Upper lobe of left lung (tissue), 6 donors: ENCODE measurements around the gene KCNG2. TPM values are rescaled to one million over a fixed set of nuclear protein-coding genes. Genes with fewer than 3 reads are reported as not detected.

Experiments
- ATAC-seq, 2 donors: fragments of 200-7000 bp; cut with Tn5 transposase; one replicate each; pipeline ENCODE4 v1.9.1; 2022; ENCODE audit warnings: mild to moderate bottlenecking in 2 of 2, moderate library complexity in 2 of 2; ENCODE audit not compliant: low FRiP score in 2 of 2
- DNase-seq, 2 donors: peaks; one replicate each; pipeline ENCODE4 v3.0.0-alpha.2; 2019 to 2020
- H3K27ac ChIP-seq, 4 donors: fragments of 200-600 bp; sonication (generic); one replicate each; pipeline ENCODE4 v1.5.1; 2016 to 2019
- H3K27me3 ChIP-seq, 4 donors: fragments of 200-600 bp; sonication (generic); one replicate each; pipeline ENCODE4 v1.5.1; 2017 to 2019
- H3K36me3 ChIP-seq, 4 donors: fragments of 200-600 bp; sonication (generic); one replicate each; pipeline ENCODE4 v1.5.1; 2016 to 2019
- H3K4me1 ChIP-seq, 4 donors: fragments of 200-600 bp; sonication (generic); one replicate each; pipeline ENCODE4 v1.5.1; 2018 to 2019
- H3K4me3 ChIP-seq, 4 donors: fragments of 200-600 bp; sonication (generic); one replicate each; pipeline ENCODE4 v1.5.1; 2017 to 2019; ENCODE audit warnings: mild to moderate bottlenecking in 2 of 4, moderate library complexity in 1 of 4
- H3K9me3 ChIP-seq, 4 donors: fragments of 200-600 bp; sonication (generic); one replicate each; pipeline ENCODE4 v1.5.1; 2018 to 2019
- EP300 ChIP-seq, 4 donors: sonication (generic); formaldehyde crosslinking; IDR thresholded peaks; one replicate each; pipeline ENCODE4 v1.5.1; 2017; ENCODE audit warnings: antibody characterized with exemption in 4 of 4, control low read depth in 2 of 4
- POLR2A ChIP-seq, 4 donors: fragments of 450-650 bp; IDR thresholded peaks; one replicate each; pipeline ENCODE4 v1.5.1; 2016 to 2017; ENCODE audit warnings: antibody characterized with exemption in 4 of 4, mild to moderate bottlenecking in 2 of 4
- POLR2AphosphoS5 ChIP-seq, 2 donors: sonication (generic); formaldehyde crosslinking; IDR thresholded peaks; one replicate each; pipeline ENCODE4 v1.5.1; 2017; ENCODE audit warnings: antibody characterized with exemption in 2 of 2
- WGBS, 2 donors: methylation state at CpG; one replicate each; pipeline ENCODE4 v1.1.5; 2017 to 2018; 5-methylcytosine and 5-hydroxymethylcytosine counted together
- total RNA-seq, 6 donors: library from RNA; depleted of rRNA in 4 of 6; stranded (reverse); fragments of >200 nt in 4 of 6; gene quantifications; one replicate each; pipeline versions ENCODE4 v1.1.0 to v1.2.1, GENCODE V29; 2016 to 2021
- TF ChIP-seq, protein P1 (sequence below), 6 experiments: fragments of 450-650 bp in 4 of 6; fragments of 200-600 bp in 2 of 6; sonication (generic) in 2 of 6; IDR thresholded peaks; one replicate each; pipeline ENCODE4 v1.5.1; 2016 to 2019; ENCODE audit warnings: antibody characterized with exemption in 6 of 6
- donor health status: DM: no; HTN: no; CAD: no; lungs with moderate emphysema.
- donor health status: DM: no; HTN: yes; CAD: no; lungs with severe emphysema.

KCNG2 gene
- total RNA-seq, 6 donors from 2014 or later: 0.49 to 1.1 (median 0.73) TPM; not detected in 2

DNA sequence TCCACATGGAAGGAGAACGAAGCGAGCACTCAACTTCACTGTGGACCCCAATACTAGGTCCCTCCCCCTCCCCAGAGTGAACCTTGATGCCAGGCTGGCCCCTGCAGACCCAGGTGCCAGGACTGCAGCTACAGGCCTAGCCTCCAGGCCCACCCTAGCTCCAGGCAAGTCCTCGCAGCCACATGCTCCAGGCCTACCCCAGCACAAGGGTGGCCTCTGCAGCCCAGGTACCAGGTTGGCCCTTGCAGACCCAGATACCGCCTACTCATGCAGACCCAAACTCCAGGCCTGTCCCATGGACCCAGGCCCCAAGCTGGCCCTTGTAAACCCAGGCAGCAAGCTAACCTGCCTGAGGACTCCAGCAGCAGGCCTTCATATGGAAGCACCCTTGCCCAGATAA lies 44.2 kb downstream of the KCNG2 start:
- H3K36me3 ChIP-seq: no peaks in the 10 kb centered on the region
- ATAC-seq (no peak), DNase-seq (no peak)
- no peaks in the 10 kb centered on the region for H3K27me3 ChIP-seq
- TF ChIP-seq, protein P1, sequence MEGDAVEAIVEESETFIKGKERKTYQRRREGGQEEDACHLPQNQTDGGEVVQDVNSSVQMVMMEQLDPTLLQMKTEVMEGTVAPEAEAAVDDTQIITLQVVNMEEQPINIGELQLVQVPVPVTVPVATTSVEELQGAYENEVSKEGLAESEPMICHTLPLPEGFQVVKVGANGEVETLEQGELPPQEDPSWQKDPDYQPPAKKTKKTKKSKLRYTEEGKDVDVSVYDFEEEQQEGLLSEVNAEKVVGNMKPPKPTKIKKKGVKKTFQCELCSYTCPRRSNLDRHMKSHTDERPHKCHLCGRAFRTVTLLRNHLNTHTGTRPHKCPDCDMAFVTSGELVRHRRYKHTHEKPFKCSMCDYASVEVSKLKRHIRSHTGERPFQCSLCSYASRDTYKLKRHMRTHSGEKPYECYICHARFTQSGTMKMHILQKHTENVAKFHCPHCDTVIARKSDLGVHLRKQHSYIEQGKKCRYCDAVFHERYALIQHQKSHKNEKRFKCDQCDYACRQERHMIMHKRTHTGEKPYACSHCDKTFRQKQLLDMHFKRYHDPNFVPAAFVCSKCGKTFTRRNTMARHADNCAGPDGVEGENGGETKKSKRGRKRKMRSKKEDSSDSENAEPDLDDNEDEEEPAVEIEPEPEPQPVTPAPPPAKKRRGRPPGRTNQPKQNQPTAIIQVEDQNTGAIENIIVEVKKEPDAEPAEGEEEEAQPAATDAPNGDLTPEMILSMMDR (IDR thresholded peaks at IDR 0.05): no peak
- TF ChIP-seq EP300 (IDR thresholded peaks at IDR 0.05): no peak
- TF ChIP-seq POLR2A (IDR thresholded peaks at IDR 0.05): no peak
- no peak for TF ChIP-seq POLR2AphosphoS5 (IDR thresholded peaks at IDR 0.05)
- H3K27ac ChIP-seq: no peak overlapping the region
- peaks cover 0 to 9% (median 4%) of the 10 kb centered on the region in 4 donors for H3K9me3 ChIP-seq
- WGBS, 2 donors: 92 to 96% methylated on average over 2 to 4 of the region's 4 CpGs
- no peaks in the 10 kb centered on the region for H3K4me1 ChIP-seq
- no peak overlapping the region for H3K4me3 ChIP-seq

DNA sequence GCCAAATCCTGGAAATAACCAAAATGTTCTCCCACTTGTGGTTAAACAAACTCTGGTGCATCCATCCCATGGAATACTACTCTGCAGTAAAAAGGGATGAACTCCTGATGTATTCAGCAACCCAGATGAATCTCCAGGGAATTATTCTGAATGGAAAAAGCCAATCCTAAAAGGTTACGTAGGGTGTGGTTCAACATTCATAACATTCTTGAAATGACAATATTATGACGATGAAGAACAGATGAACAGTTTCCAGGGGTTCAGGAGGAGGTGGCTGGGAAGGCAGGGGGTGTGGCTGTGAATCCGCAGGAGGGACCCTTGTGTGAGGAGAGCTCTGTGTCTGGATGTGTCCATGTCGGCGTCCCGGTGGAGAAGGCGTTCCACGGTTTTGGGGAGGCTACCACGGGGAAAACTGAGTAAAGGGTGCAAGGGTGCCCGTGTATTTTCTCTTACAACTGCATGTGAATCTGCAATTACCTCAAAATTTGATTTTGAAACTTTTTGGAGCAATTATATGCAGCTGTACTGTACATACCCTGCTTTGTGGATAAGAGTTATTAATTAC lies 47.3 kb downstream of the KCNG2 start:
- DNase-seq (no peak), ATAC-seq (no peak)
- Histone ChIP-seq H3K4me1 (no peaks in the 10 kb centered on the region), H3K4me3 (no peak overlapping the region), H3K27me3 (no peaks in the 10 kb centered on the region), H3K27ac (no peak overlapping the region), H3K9me3 (peaks cover 0 to 9% (median 4%) of the 10 kb centered on the region in 4 donors), H3K36me3 (no peaks in the 10 kb centered on the region)
- TF ChIP-seq, protein P1 (IDR thresholded peaks at IDR 0.05): no peak
- TF ChIP-seq POLR2AphosphoS5 (IDR thresholded peaks at IDR 0.05) (no peak), POLR2A (IDR thresholded peaks at IDR 0.05) (no peak), EP300 (IDR thresholded peaks at IDR 0.05) (no peak)
- 86 to 92% methylated on average over 10 of the region's 10 CpGs for WGBS, 2 donors

DNA sequence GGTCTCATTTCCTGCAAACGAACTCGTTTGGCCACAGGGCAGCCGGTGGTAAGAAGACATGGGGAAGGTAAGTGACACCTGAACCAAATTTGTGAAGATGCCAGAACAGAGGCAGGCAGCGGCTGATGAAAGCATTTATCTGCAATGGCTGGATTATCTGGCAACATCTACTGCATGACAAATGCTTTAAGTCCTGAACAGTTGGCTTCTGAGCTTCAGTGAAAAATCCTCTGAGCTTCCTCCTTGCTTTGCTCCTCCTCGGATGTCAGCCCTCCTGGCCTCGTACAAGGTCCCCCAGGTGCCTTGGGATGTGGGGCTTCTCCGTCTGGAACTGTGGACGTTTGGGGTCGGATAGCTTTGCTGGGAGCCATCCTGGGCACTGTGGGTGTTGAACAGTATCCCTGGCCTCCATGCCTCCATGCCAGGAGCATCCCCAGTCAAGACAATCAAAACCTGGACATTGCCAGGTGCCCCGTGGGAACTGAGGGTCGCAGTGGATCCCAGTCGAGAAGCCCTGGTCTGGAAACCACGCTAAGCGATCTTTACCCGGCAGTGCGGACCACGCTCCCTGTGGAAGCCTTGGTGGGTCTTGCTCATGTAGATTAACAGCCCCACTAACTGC lies 49.3 kb downstream of the KCNG2 start:
- Histone ChIP-seq H3K9me3 (peaks cover 0 to 9% (median 4%) of the 10 kb centered on the region in 4 donors), H3K4me3 (no peak overlapping the region), H3K27ac (no peak overlapping the region), H3K4me1 (no peaks in the 10 kb centered on the region), H3K36me3 (no peaks in the 10 kb centered on the region), H3K27me3 (no peaks in the 10 kb centered on the region)
- no peak for TF ChIP-seq POLR2A (IDR thresholded peaks at IDR 0.05)
- TF ChIP-seq POLR2AphosphoS5 (IDR thresholded peaks at IDR 0.05): no peak
- no peak for TF ChIP-seq EP300 (IDR thresholded peaks at IDR 0.05)
- 89 to 91% methylated on average over 12 to 17 of the region's 17 CpGs for WGBS, 2 donors
- no peak for ATAC-seq
- no peak for DNase-seq

DNA sequence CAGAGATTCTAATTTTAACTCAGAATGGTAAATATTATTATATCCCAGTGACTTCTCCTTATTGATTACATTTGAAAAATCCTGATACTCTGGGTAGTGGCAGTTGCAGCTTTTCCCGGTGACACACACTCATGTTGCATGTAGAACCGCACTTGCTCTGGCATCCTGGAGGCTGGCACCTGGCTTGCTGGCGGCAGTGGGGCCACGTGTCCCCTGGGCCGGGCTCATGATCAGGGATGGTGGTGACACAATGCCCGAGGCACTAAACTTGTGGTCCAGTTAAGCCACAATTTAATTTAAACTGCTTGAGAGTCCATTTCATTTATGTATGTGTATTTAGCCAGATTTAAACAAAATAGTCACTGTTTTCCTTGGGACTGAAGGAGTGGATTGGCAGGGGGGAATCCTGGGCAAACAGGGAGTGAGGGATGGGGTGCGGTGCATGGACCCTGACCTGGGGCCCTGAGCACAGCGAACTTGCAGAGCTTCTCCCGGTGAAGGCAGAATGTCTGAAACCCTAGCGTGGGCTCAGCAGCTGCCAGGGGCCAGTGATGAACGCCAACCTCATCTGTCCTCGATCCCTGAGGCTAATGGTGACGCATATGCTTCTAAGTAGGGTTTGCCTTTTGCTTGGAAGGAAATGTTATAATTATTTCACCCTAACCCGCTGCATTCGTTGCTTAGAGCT lies 50.0 kb downstream of the KCNG2 start:
- 88% methylated on average over 14 to 15 of the region's 15 CpGs for WGBS, 2 donors
- H3K27ac ChIP-seq: no peak overlapping the region
- H3K4me3 ChIP-seq: no peak overlapping the region
- TF ChIP-seq, protein P1 (IDR thresholded peaks at IDR 0.05): no peak
- TF ChIP-seq POLR2AphosphoS5 (IDR thresholded peaks at IDR 0.05) (no peak), EP300 (IDR thresholded peaks at IDR 0.05) (no peak), POLR2A (IDR thresholded peaks at IDR 0.05) (no peak)
- H3K4me1 ChIP-seq: no peaks in the 10 kb centered on the region
- DNase-seq (no peak), ATAC-seq (no peak)
- no peaks in the 10 kb centered on the region for H3K36me3 ChIP-seq
- no peaks in the 10 kb centered on the region for H3K27me3 ChIP-seq
- H3K9me3 ChIP-seq: peaks cover 0 to 6% (median under 1%) of the 10 kb centered on the region in 4 donors

DNA sequence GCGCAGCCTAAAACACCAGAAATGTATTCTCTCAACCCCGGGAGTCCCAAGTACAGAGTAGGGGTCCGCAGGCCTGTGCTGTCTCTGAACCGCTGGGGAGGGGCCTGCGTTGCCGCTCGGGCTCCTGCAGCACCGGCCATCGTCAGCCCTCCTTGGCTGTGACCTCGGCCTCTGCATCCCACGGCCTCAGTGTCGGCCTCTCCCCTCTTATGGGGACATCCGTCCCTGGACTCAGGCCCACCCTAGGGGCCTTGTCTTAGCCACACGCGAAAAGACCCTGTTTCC lies 50.5 kb downstream of the KCNG2 start:
- no peak overlapping the region for H3K4me3 ChIP-seq
- DNase-seq: no peak
- no peak for TF ChIP-seq POLR2A (IDR thresholded peaks at IDR 0.05)
- no peak for TF ChIP-seq EP300 (IDR thresholded peaks at IDR 0.05)
- TF ChIP-seq, protein P1 (IDR thresholded peaks at IDR 0.05): no peak
- TF ChIP-seq POLR2AphosphoS5 (IDR thresholded peaks at IDR 0.05): no peak
- H3K4me1 ChIP-seq: no peaks in the 10 kb centered on the region
- no peak overlapping the region for H3K27ac ChIP-seq
- 89 to 94% methylated on average over 13 to 15 of the region's 15 CpGs for WGBS, 2 donors
- H3K27me3 ChIP-seq: no peaks in the 10 kb centered on the region
- H3K9me3 ChIP-seq: peaks cover 0 to 1% (median 0%) of the 10 kb centered on the region in 4 donors
- no peak for ATAC-seq
- H3K36me3 ChIP-seq: no peaks in the 10 kb centered on the region
